HG03575 (cell line): ENCODE measurements around the gene TMOD2.

Source experiments
- ATAC-seq: cut with Tn5 transposase; IDR thresholded peaks from one replicate; pipeline ENCODE4 v1.9.1; 2021; ENCODE audit not compliant: unreplicated experiment, insufficient number of reproducible peaks, low FRiP score; ENCODE audit errors: extremely low read depth

The TMOD2 gene

GRCh38 chr15:51842852-51843737 lies 91.7 kb downstream of the TMOD2 start:
- ATAC-seq: no peak

GRCh38 chr15:51844747-51845426 lies 93.5 kb downstream of the TMOD2 start:
- ATAC-seq: no peak

GRCh38 chr15:51846066-51846462 lies 94.7 kb downstream of the TMOD2 start:
- ATAC-seq: no peak

- ATAC-seq: no peak
Observed at GRCh38 chr15:51846463-51847230, 95.2 kb downstream of the TMOD2 start.

- ATAC-seq: no peak
Observed at GRCh38 chr15:51848811-51849210, 97.4 kb downstream of the TMOD2 start.

- no peak for ATAC-seq
Observed at GRCh38 chr15:51849860-51850259, 98.5 kb downstream of the TMOD2 start.

GRCh38 chr15:51853998-51854397 lies 102.6 kb downstream of the TMOD2 start:
- no peak for ATAC-seq

- ATAC-seq: no peak
Observed at GRCh38 chr15:51855612-51856011, 104.2 kb downstream of the TMOD2 start.

- no peak for ATAC-seq
Observed at GRCh38 chr15:51856714-51857380, 105.5 kb downstream of the TMOD2 start.

GRCh38 chr15:51861557-51862359 lies 110.4 kb downstream of the TMOD2 start:
- ATAC-seq: no peak

- no peak for ATAC-seq
Observed at GRCh38 chr15:51863131-51863530, 111.7 kb downstream of the TMOD2 start.

- ATAC-seq: no peak
Observed at GRCh38 chr15:51864408-51865056, 113.1 kb downstream of the TMOD2 start.

GRCh38 chr15:51865317-51865716 lies 113.9 kb downstream of the TMOD2 start:
- no peak for ATAC-seq
